ENCODE results near the gene DMAC2.
"Not testable (repeated sequence)": the region's sequence is repeated elsewhere in the genome, so short reads cannot be mapped to it uniquely, and the experiment has no call there.

The DMAC2 gene

GRCh38 chr19:41411100-41411967 lies 28.4 kb downstream of the DMAC2 start:
- no peak for DNase-seq (ENCODE audit: low read depth)
- H3K4me3 ChIP-seq (ENCODE audit: low read length) = no peak overlapping the region
- TF ChIP-seq CTCF (conservative IDR thresholded peaks at IDR 0.05; ENCODE audit: low read length) = no peak

GRCh38 chr19:41410336-41411054 lies 29.2 kb downstream of the DMAC2 start:
- no peak for DNase-seq (ENCODE audit: low read depth)
- no peak for TF ChIP-seq CTCF (conservative IDR thresholded peaks at IDR 0.05; ENCODE audit: low read length)
- no peak overlapping the region for H3K4me3 ChIP-seq (ENCODE audit: low read length)

GRCh38 chr19:41409288-41409687 lies 30.4 kb downstream of the DMAC2 start:
- no peak overlapping the region for H3K4me3 ChIP-seq (ENCODE audit: low read length)
- peak; percentile 44 for DNase-seq (ENCODE audit: low read depth)
- TF ChIP-seq CTCF (conservative IDR thresholded peaks at IDR 0.05; ENCODE audit: low read length) = no peak

GRCh38 chr19:41408846-41409245 lies 30.9 kb downstream of the DMAC2 start:
- not testable (repeated sequence) for DNase-seq (ENCODE audit: low read depth); H3K4me3 ChIP-seq (ENCODE audit: low read length)

GRCh38 chr19:41408256-41408655 lies 31.5 kb downstream of the DMAC2 start:
- DNase-seq (ENCODE audit: low read depth) = no peak
- TF ChIP-seq CTCF (conservative IDR thresholded peaks at IDR 0.05; ENCODE audit: low read length) = no peak
- H3K4me3 ChIP-seq (ENCODE audit: low read length) = no peak overlapping the region

GRCh38 chr19:41407271-41407670 lies 32.4 kb downstream of the DMAC2 start:
- no peak overlapping the region for H3K4me3 ChIP-seq (ENCODE audit: low read length)
- no peak for DNase-seq (ENCODE audit: low read depth)
- TF ChIP-seq CTCF (conservative IDR thresholded peaks at IDR 0.05; ENCODE audit: low read length) = no peak

- TF ChIP-seq CTCF (conservative IDR thresholded peaks at IDR 0.05; ENCODE audit: low read length) = no peak
- DNase-seq (ENCODE audit: low read depth) = no peak
- no peak overlapping the region for H3K4me3 ChIP-seq (ENCODE audit: low read length)
Measured at GRCh38 chr19:41405776-41406175, 33.9 kb downstream of the DMAC2 start.
